H1 (cell line): ENCODE measurements around the gene BTBD7. TPM values are rescaled to one million over a fixed set of nuclear protein-coding genes. Genes with fewer than 3 reads are reported as not detected.

Experiments used
- CTCF ChIA-PET: fragments of 300-600 bp; sonication (Branson Sonifier 250); formaldehyde crosslinking; loops from one replicate; lab custom pipeline; 2021; ENCODE audit not compliant: partially characterized antibody; lab: Charles Lee
- POLR2A ChIA-PET: fragments of 300-600 bp; sonication (Branson Sonifier 250); formaldehyde crosslinking; loops from one replicate; lab custom pipeline; 2021; ENCODE audit warnings: inconsistent platforms; ENCODE audit not compliant: partially characterized antibody; lab: Charles Lee
- DNase-seq, 2 experiments: peaks; one replicate each; pipeline versions ENCODE4 v3.0.0 to v3.0.0-alpha.2; 2010 to 2022; ENCODE audit warnings: low spot score in 2 of 2, low read depth in 1 of 2, mixed read lengths in 1 of 2
- FAIRE-seq: peaks from 2 replicates; lab custom pipeline; 2011; peaks lifted over from hg19 to GRCh38; lab: Jason Lieb, UNC
- H2AFZ ChIP-seq: 2 replicates; pipeline ENCODE4 v1.8.1; 2012; ENCODE audit warnings: low read length, inconsistent platforms
- H2AK5ac ChIP-seq: 2 replicates; pipeline ENCODE4 v1.6.1; 2013; ENCODE audit warnings: low read depth, low read length
- H2BK120ac ChIP-seq: replicated peaks from 2 replicates; pipeline ENCODE3; 2013; ENCODE audit warnings: low read depth, low read length, inconsistent platforms
- H2BK12ac ChIP-seq: 2 replicates; pipeline ENCODE4 v1.6.1; 2013; ENCODE audit warnings: low read depth, low read length
- H2BK15ac ChIP-seq: 2 replicates; pipeline ENCODE4 v1.6.1; 2013; ENCODE audit warnings: low read length
- H2BK20ac ChIP-seq: 2 replicates; pipeline ENCODE4 v1.6.1; 2013; ENCODE audit warnings: low read length
- H2BK5ac ChIP-seq: 2 replicates; pipeline ENCODE4 v1.6.1; 2013; ENCODE audit warnings: low read depth, low read length
- H3K14ac ChIP-seq: 2 replicates; pipeline ENCODE4 v1.6.1; 2013; ENCODE audit warnings: inconsistent platforms; ENCODE audit not compliant: insufficient read length
- H3K18ac ChIP-seq: 2 replicates; pipeline ENCODE4 v1.6.1; 2013; ENCODE audit warnings: low read length; ENCODE audit errors: extremely low read depth
- H3K23ac ChIP-seq: 2 replicates; pipeline ENCODE4 v1.6.1; 2013; ENCODE audit warnings: inconsistent platforms; ENCODE audit not compliant: insufficient read length
- H3K23me2 ChIP-seq: 2 replicates; pipeline ENCODE4 v1.6.1; 2013; ENCODE audit warnings: low read depth, low read length
- H3K27ac ChIP-seq: 2 replicates; pipeline ENCODE4 v1.6.1; 2011; ENCODE audit warnings: low read depth, low read length, inconsistent platforms
- H3K27me3 ChIP-seq, 4 experiments: replicated peaks in 1 of 4; 1 replicate in 1 of 4; 2 replicates in 3 of 4; pipeline versions ENCODE4 v1.6.1 to v1.8.1; 2011 to 2013; ENCODE audit warnings: low read length in 3 of 4, mild to moderate bottlenecking in 3 of 4, inconsistent platforms in 2 of 4, mixed read lengths in 2 of 4, moderate library complexity in 1 of 4; ENCODE audit not compliant: control insufficient read depth in 3 of 4, insufficient read depth in 3 of 4; ENCODE audit errors: extremely low read depth in 1 of 4
- H3K36me3 ChIP-seq, 4 experiments: 2 replicates each; pipeline versions ENCODE4 v1.6.1 to v1.8.1; 2011 to 2013; ENCODE audit warnings: mild to moderate bottlenecking in 4 of 4, low read length in 3 of 4, moderate library complexity in 2 of 4, control low read depth in 1 of 4, inconsistent platforms in 1 of 4; ENCODE audit not compliant: insufficient read depth in 4 of 4, control insufficient read depth in 2 of 4
- H3K4ac ChIP-seq: replicated peaks from 2 replicates; pipeline ENCODE3; 2013; ENCODE audit warnings: low read length, low read depth, mixed read lengths, inconsistent platforms; ENCODE audit not compliant: insufficient read length
- H3K4me1 ChIP-seq, 4 experiments: replicated peaks in 1 of 4; 1 replicate in 1 of 4; 2 replicates in 3 of 4; pipeline versions ENCODE4 v1.6.1 to v1.8.1; 2011 to 2013; ENCODE audit warnings: low read length in 3 of 4, inconsistent platforms in 2 of 4, mixed read lengths in 1 of 4; ENCODE audit not compliant: insufficient read depth in 4 of 4, control insufficient read depth in 3 of 4
- H3K4me2 ChIP-seq, 2 experiments: 2 replicates each; pipeline versions ENCODE4 v1.6.1 to v1.8.1; 2011 to 2013; ENCODE audit warnings: low read depth in 2 of 2, low read length in 2 of 2, control low read depth in 1 of 2, inconsistent platforms in 1 of 2, mild to moderate bottlenecking in 1 of 2; ENCODE audit not compliant: insufficient read depth in 1 of 2
- H3K4me3 ChIP-seq, 4 experiments: fragments of 200-600, 300-600 bp in 1 of 4; sonication (generic), shearing (Covaris generic), sonication (Bioruptor Twin) in 1 of 4; 2 replicates each; pipeline versions ENCODE4 v1.5.1 to v1.8.1; 2011 to 2016; ENCODE audit warnings: low read length in 4 of 4, low read depth in 3 of 4, control low read depth in 2 of 4, inconsistent platforms in 2 of 4, mild to moderate bottlenecking in 2 of 4, mixed read lengths in 1 of 4, moderate library complexity in 1 of 4; ENCODE audit not compliant: insufficient read depth in 2 of 4; ENCODE audit errors: extremely low read depth in 1 of 4
- H3K56ac ChIP-seq: replicated peaks from 2 replicates; pipeline ENCODE3; 2013; ENCODE audit warnings: low read depth, mild to moderate bottlenecking, mixed read lengths, low read length, inconsistent platforms; ENCODE audit not compliant: insufficient read length
- H3K79me1 ChIP-seq: 2 replicates; pipeline ENCODE4 v1.6.1; 2013; ENCODE audit warnings: low read depth, low read length, control low read depth
- H3K79me2 ChIP-seq, 2 experiments: 2 replicates each; pipeline versions ENCODE4 v1.6.1 to v1.8.1; 2012 to 2013; ENCODE audit warnings: low read length in 2 of 2, mild to moderate bottlenecking in 2 of 2, inconsistent platforms in 1 of 2; ENCODE audit not compliant: insufficient read depth in 2 of 2, control insufficient read depth in 1 of 2
- H3K9ac ChIP-seq, 4 experiments: replicated peaks in 1 of 4; 1 replicate in 1 of 4; 2 replicates in 3 of 4; pipeline versions ENCODE4 v1.6.1 to v1.8.1; 2011 to 2013; ENCODE audit warnings: low read depth in 3 of 4, low read length in 3 of 4, control low read depth in 2 of 4, mild to moderate bottlenecking in 2 of 4, moderate library complexity in 2 of 4, inconsistent platforms in 1 of 4; ENCODE audit errors: extremely low read depth in 1 of 4
- H3K9me3 ChIP-seq, 2 experiments: 2 replicates each; pipeline versions ENCODE4 v1.6.1 to v1.8.1; 2012 to 2013; ENCODE audit warnings: mild to moderate bottlenecking in 2 of 2, moderate library complexity in 2 of 2, control low read depth in 1 of 2, inconsistent platforms in 1 of 2, low read depth in 1 of 2, low read length in 1 of 2, mixed read lengths in 1 of 2; ENCODE audit not compliant: insufficient read depth in 2 of 2
- H4K20me1 ChIP-seq, 2 experiments: replicated peaks in 1 of 2; 2 replicates each; pipeline versions ENCODE3 to v1.8.1; 2011 to 2013; ENCODE audit warnings: inconsistent platforms in 2 of 2, low read length in 2 of 2, mild to moderate bottlenecking in 1 of 2; ENCODE audit not compliant: insufficient read depth in 2 of 2, control insufficient read depth in 1 of 2
- H4K5ac ChIP-seq: 2 replicates; pipeline ENCODE4 v1.6.1; 2013; ENCODE audit warnings: low read length, low read depth, mixed read lengths, inconsistent platforms; ENCODE audit not compliant: insufficient read length
- H4K8ac ChIP-seq: 2 replicates; pipeline ENCODE4 v1.8.0; 2013; ENCODE audit warnings: mild to moderate bottlenecking, moderate library complexity, low read length, inconsistent platforms; ENCODE audit not compliant: insufficient read depth; ENCODE audit errors: extremely low read depth
- H4K91ac ChIP-seq: replicated peaks from 2 replicates; pipeline ENCODE3; 2013; ENCODE audit warnings: low read length, mixed read lengths, inconsistent platforms; ENCODE audit not compliant: insufficient read length
- BCL11A ChIP-seq, 2 experiments: IDR thresholded peaks; one replicate each; pipeline ENCODE4 v1.6.1; 2011; ENCODE audit warnings: low read depth in 2 of 2, low read length in 2 of 2, mild to moderate bottlenecking in 2 of 2
- SIN3A ChIP-seq, 2 experiments: IDR thresholded peaks in 1 of 2; conservative IDR thresholded peaks in 1 of 2; 2 replicates each; pipeline ENCODE4 v1.6.1; 2011 to 2012; ENCODE audit warnings: low read length in 2 of 2, improper control_type of control experiment in 1 of 2, low read depth in 1 of 2, mild to moderate bottlenecking in 1 of 2
- TAF7 ChIP-seq: optimal IDR thresholded peaks from 2 replicates; pipeline ENCODE3; 2011; ENCODE audit warnings: low read depth, mild to moderate bottlenecking, inconsistent platforms, low read length, moderate library complexity, borderline replicate concordance
- WGBS, 2 experiments: shearing (Covaris generic) in 1 of 2; methylation state at CpG; one replicate each; pipeline versions ENCODE4 v1.1.6 to v1.1.7; 2013 to 2015; ENCODE audit warnings: low lambda C conversion rate in 2 of 2, mixed read lengths in 2 of 2, inconsistent platforms in 1 of 2, low coverage in 1 of 2, missing lambda C conversion rate in 1 of 2; ENCODE audit not compliant: insufficient replicate concordance in 2 of 2, insufficient coverage in 1 of 2, insufficient read length in 1 of 2; ENCODE audit errors: extremely low coverage in 1 of 2, missing lambda C conversion rate in 1 of 2; 5-methylcytosine and 5-hydroxymethylcytosine counted together
- polyA plus RNA-seq, 7 experiments: library from polyadenylated mRNA; depleted of rRNA in 3 of 7; stranded (reverse) in 5 of 7; unstranded in 2 of 7; fragments of >200 nt in 5 of 7; fragments of 200-250 nt in 2 of 7; gene quantifications; 1 replicate in 5 of 7; 2 replicates in 1 of 7; 4 replicates in 1 of 7; pipeline versions ENCODE4 v1.2.1 to v1.2.3, GENCODE V29; 2011 to 2013; ENCODE audit warnings: missing spikeins in 2 of 7, mixed read lengths in 2 of 7
- total RNA-seq: library from RNA; stranded (reverse); fragmentation: NEBNext Ultra II Directional; extraction: Animal tissue kit (Norgen Biotek cat#: 25700); gene quantifications from 2 replicates; pipeline ENCODE4 v1.2.1, GENCODE V29; 2021

The BTBD7 gene
- total and polyA plus RNA-seq, 2 of the 8 experiments (the other 6 are each of a cell fraction or from before 2014, with no cell fraction given), result 12.1 to 46.1 TPM

DNA sequence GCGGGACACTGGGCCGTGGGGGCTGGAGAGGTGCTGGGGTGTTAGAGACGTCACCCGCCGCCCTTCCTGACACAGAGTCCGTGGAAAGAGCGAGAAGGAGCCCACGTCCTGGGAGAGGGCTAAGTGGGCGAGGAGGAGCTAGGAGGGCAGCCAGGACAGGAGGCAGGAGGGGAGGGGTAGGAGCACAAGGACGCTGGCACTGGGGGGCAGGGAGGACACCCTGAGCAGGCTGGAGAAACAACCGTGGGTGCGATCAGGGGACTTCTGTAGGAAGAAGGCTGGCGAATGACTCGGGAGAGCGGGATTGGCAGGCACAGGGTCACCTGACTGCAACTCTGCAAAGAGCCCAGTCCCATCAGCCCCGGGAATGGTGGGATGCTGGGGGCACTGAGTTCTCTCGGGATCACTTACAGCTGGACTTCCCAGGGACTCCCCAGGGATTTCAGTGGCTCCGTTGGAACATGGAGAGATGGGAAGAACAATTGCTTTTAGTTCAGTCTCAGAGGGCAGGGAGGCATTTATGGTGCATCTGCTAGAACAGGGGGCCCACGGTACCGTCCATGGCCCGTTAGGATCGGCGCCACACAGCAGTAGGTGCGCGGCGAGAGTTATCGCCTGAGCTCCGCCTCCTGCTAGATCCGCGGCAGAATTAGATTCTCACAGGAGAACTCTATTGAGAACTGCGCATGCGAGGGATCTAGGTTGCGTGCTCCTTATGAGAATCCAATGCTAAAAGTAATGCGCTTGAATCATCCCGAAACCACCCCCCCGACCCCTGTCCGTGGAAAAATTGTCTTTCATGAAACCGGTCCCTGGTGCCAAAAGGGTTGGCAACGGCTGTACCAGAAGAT, 101.5 kb downstream of the BTBD7 start:
- FAIRE-seq (no peak), DNase-seq (no peak)
- no peak overlapping the region for H2BK12ac ChIP-seq
- H2BK120ac ChIP-seq, result no peak overlapping the region
- H4K20me1 ChIP-seq, result no peaks in the 10 kb centered on the region
- H4K8ac ChIP-seq, result no peak overlapping the region
- no peaks in the 10 kb centered on the region; a peak in 1 of 7 replicates for H3K27me3 ChIP-seq
- no peak overlapping the region for H2BK20ac ChIP-seq
- POLR2A ChIA-PET, result no interaction called here
- no peak overlapping the region for H3K56ac ChIP-seq
- no peak overlapping the region for H3K4ac ChIP-seq
- peaks cover 6 to 15% (median 8%) of the 10 kb centered on the region in 4 experiments; a peak in 4 of 8 replicates for H3K36me3 ChIP-seq
- H2AK5ac ChIP-seq, result no peak overlapping the region
- H4K5ac ChIP-seq, result no peak overlapping the region
- no peak for TF ChIP-seq SIN3A (conservative IDR thresholded peaks at IDR 0.05 in 1 of 2, IDR thresholded peaks at IDR 0.05 in 1 of 2; ENCODE audit: low read depth in 1 of 2, low read length in 2 of 2)
- TF ChIP-seq TAF7, result no peak
- no peak for TF ChIP-seq BCL11A (IDR thresholded peaks at IDR 0.05; ENCODE audit: low read depth in 2 of 2, low read length in 2 of 2)
- no peak overlapping the region for H2AFZ ChIP-seq
- H3K79me1 ChIP-seq, result no peaks in the 10 kb centered on the region
- WGBS, 2 experiments, result 92% methylated on average over 39 of the region's 39 CpGs; no CpG with 5 or more reads in 1 of the 2 experiments
- CTCF ChIA-PET, result interaction anchor here (1.2 to 2.2 kb wide), 2 partner anchors 11 to 306 kb away, joined by 5 to 8 read pairs; no protein-coding TSS in a partner anchor
- no peak overlapping the region for H3K9ac ChIP-seq
- H3K14ac ChIP-seq, result no peak overlapping the region
- H2BK5ac ChIP-seq, result no peak overlapping the region; the same call in 1 of the 2 replicates
- no peak overlapping the region for H4K91ac ChIP-seq
- no peak overlapping the region for H3K18ac ChIP-seq
- H3K23me2 ChIP-seq, result no peaks in the 10 kb centered on the region
- H2BK15ac ChIP-seq, result no peak overlapping the region
- H3K4me2 ChIP-seq, result no peak overlapping the region
- no peaks in the 10 kb centered on the region for H3K9me3 ChIP-seq
- H3K4me3 ChIP-seq, result no peak overlapping the region
- H3K23ac ChIP-seq, result no peak overlapping the region
- no peak overlapping the region for H3K27ac ChIP-seq
- no peaks in the 10 kb centered on the region; a peak in 3 of 7 replicates for H3K4me1 ChIP-seq
- H3K79me2 ChIP-seq, result no peaks in the 10 kb centered on the region
